ENCODE measurements around the gene BAHCC1. TPM values are rescaled to one million over a fixed set of nuclear protein-coding genes. Genes with fewer than 3 reads are reported as not detected.

BAHCC1 gene
- total RNA-seq, 2 experiments from 2014 or later: 0.20 to 0.41 TPM

DNA sequence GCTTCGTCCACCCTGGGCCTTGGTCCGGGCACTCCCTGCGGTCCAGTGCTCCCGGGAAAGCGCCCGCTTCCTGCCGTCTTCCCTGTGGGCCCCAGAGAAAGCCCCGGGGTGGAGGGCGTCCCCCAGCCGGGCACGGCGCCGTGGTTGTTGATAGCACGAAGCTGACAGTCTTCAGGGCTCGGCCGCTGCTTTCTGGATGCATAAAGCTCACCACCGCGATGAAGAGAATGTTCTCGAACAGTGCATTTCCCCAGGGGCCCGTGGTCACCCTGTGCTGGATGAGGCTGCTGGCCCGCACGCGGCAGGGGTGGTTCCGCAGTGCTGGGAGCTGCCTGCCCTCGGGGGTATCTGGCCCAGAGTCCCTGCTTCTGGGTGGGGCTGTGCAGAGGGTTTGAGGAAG, 53.2 kb downstream of the BAHCC1 start:
- no peaks in the 10 kb centered on the region for H3K36me3 ChIP-seq (ENCODE audit: insufficient read depth, low read length)
- Mint-ChIP-seq H3K9me3 (no peaks in the 10 kb centered on the region), H3K36me3 (ENCODE audit: low read depth) (no peaks in the 10 kb centered on the region), H3K4me3 (no peak overlapping the region), H3K27me3 (no peaks in the 10 kb centered on the region), H3K4me1 (ENCODE audit: low read depth) (peaks cover 5% of the 10 kb centered on the region), H3K27ac (no peak overlapping the region)
- POLR2A ChIA-PET: no interaction called here
- ATAC-seq (ENCODE audit: poor library complexity) (no peak), DNase-seq (no peak)
- intact Hi-C loops (cut with DNase I, micrococcal nuclease): no loop called here
- H3K9me3 ChIP-seq (ENCODE audit: control insufficient read depth in 1 of 2, insufficient read depth in 1 of 2, low read length in 2 of 2): no peaks in the 10 kb centered on the region
- H3K27me3 ChIP-seq (ENCODE audit: control insufficient read depth in 1 of 2, insufficient read depth in 2 of 2, low read length in 2 of 2): peaks cover 2 to 3% of the 10 kb centered on the region in 2 experiments
- CTCF ChIA-PET: no interaction called here
- H3K4me3 ChIP-seq (ENCODE audit: low read length): no peak overlapping the region
- no peak for TF ChIP-seq CTCF (IDR thresholded peaks at IDR 0.05)
- no peak overlapping the region for H3K27ac ChIP-seq (ENCODE audit: low read depth in 1 of 2, low read length in 2 of 2)
- H3K4me1 ChIP-seq (ENCODE audit: insufficient read depth, low read length): peaks cover 6% of the 10 kb centered on the region

- no peak for ATAC-seq (ENCODE audit: poor library complexity)
- intact Hi-C loops (cut with DNase I, micrococcal nuclease): no loop called here
Observed at GRCh38 chr17:81448950-81449349, 53.7 kb downstream of the BAHCC1 start.

GRCh38 chr17:81449351-81449750, 54.1 kb downstream of the BAHCC1 start:
- no peak overlapping the region for H3K4me3 ChIP-seq (ENCODE audit: low read length)
- no peak for DNase-seq
- no peak for ATAC-seq (ENCODE audit: poor library complexity)
- ChIA-PET POLR2A (no interaction called here), CTCF (no interaction called here)
- peaks cover 14% of the 10 kb centered on the region for H3K4me1 ChIP-seq (ENCODE audit: insufficient read depth, low read length)
- no peaks in the 10 kb centered on the region for H3K36me3 Mint-ChIP-seq (ENCODE audit: low read depth)
- no peaks in the 10 kb centered on the region for H3K36me3 ChIP-seq (ENCODE audit: insufficient read depth, low read length)
- H3K4me3 Mint-ChIP-seq: no peak overlapping the region
- H3K4me1 Mint-ChIP-seq (ENCODE audit: low read depth): peaks cover 5% of the 10 kb centered on the region
- peaks cover 3 to 5% of the 10 kb centered on the region in 2 experiments for H3K27me3 ChIP-seq (ENCODE audit: control insufficient read depth in 1 of 2, insufficient read depth in 2 of 2, low read length in 2 of 2)
- no peak for TF ChIP-seq CTCF (IDR thresholded peaks at IDR 0.05)
- no peaks in the 10 kb centered on the region for H3K9me3 ChIP-seq (ENCODE audit: control insufficient read depth in 1 of 2, insufficient read depth in 1 of 2, low read length in 2 of 2)
- H3K9me3 Mint-ChIP-seq: no peaks in the 10 kb centered on the region
- no peak overlapping the region for H3K27ac Mint-ChIP-seq
- intact Hi-C loops (cut with DNase I, micrococcal nuclease): no loop called here
- H3K27ac ChIP-seq (ENCODE audit: low read depth in 1 of 2, low read length in 2 of 2): no peak overlapping the region
- H3K27me3 Mint-ChIP-seq: no peaks in the 10 kb centered on the region

More at GRCh38 chr17:81448950-81449349, 53.7 kb downstream of the BAHCC1 start:
- Histone ChIP-seq H3K9me3 (ENCODE audit: control insufficient read depth in 1 of 2, insufficient read depth in 1 of 2, low read length in 2 of 2) (no peaks in the 10 kb centered on the region), H3K27ac (ENCODE audit: low read depth in 1 of 2, low read length in 2 of 2) (no peak overlapping the region), H3K36me3 (ENCODE audit: insufficient read depth, low read length) (no peaks in the 10 kb centered on the region), H3K27me3 (ENCODE audit: control insufficient read depth in 1 of 2, insufficient read depth in 2 of 2, low read length in 2 of 2) (peaks cover 3 to 4% of the 10 kb centered on the region in 2 experiments), H3K4me3 (ENCODE audit: low read length) (no peak overlapping the region), H3K4me1 (ENCODE audit: insufficient read depth, low read length) (peaks cover 11% of the 10 kb centered on the region)
- DNase-seq: no peak
- H3K9me3 Mint-ChIP-seq: no peaks in the 10 kb centered on the region
- H3K27ac Mint-ChIP-seq: no peak overlapping the region
- H3K27me3 Mint-ChIP-seq: no peaks in the 10 kb centered on the region
- H3K36me3 Mint-ChIP-seq (ENCODE audit: low read depth): no peaks in the 10 kb centered on the region
- ChIA-PET POLR2A (no interaction called here), CTCF (no interaction called here)
- TF ChIP-seq CTCF (IDR thresholded peaks at IDR 0.05): no peak
- peaks cover 5% of the 10 kb centered on the region for H3K4me1 Mint-ChIP-seq (ENCODE audit: low read depth)
- no peak overlapping the region for H3K4me3 Mint-ChIP-seq

Data from CD4-positive, alpha-beta T cell (primary cell).